T47D (cell line): ENCODE measurements around the gene ARID5A.

Experiments used
- DNase-seq, 2 experiments: peaks; one replicate each; pipeline versions ENCODE4 v3.0.0 to v3.0.0-alpha.2; 2011 to 2012; ENCODE audit warnings: low read depth in 1 of 2, low spot score in 1 of 2
- JUND ChIP-seq: IDR thresholded peaks from 2 replicates; pipeline ENCODE4 v1.6.1; 2012; ENCODE audit warnings: low read depth
- in situ Hi-C: cut with HindIII; loops from 2 replicates; pipeline ENCODE4 v1.10.0; 2016; ENCODE audit warnings: low sequenced_read_pairs, low pct_unique_long_range_greater_than_20kb

Gene ARID5A

DNA sequence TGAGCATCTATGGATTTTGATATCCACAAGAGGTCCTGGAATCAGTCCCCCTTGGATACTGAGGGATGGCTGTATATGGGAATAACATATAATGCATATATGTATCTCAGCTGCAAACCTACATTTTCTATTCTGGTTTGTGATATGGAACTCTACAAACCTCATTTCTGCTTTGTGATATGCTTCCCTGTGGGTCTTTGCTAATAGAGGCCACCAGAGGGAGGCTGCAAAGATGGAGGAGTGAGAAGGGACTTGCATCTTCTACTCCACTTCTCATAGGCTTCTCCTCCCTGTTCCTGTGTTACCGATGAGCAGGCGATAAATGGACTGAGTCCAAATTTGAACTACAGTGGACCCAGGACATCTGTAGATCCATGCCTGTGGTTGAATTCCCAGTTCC lies 37.8 kb downstream of the ARID5A start:
- TF ChIP-seq JUND, result no peak
- DNase-seq, result no peak
- in situ Hi-C loops, result no loop called here

DNA sequence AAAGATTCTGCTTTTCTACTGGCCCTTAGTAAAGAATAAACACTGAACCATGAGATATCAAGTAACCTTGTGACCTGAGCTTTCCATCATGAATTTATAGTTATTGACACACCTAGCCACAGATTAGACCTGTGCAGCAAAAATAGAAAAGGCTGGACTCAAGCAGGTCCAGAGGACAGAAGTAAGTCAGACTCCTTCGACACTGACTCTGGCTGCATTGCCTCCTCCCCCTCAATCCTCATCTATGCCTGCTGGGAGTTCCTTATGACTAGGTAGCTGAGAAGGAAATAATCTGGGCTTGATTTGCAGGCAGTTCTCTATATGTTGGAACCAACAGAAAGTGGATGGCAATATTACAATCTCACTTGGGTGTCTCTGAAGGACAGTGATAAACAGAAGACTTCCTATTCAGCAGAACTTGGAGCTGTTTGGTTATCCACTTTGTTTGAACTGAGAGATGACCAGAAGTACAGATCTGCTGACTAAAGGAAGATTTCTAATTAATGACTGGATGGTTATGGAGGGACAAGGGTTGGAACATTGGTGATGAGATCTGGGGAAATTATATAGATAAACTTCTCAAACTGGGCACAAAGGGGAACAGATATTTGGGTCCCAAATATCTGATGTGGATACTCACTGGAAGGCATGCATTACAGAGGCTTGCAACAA lies 39.4 kb downstream of the ARID5A start:
- no peak for TF ChIP-seq JUND
- no peak for DNase-seq
- in situ Hi-C loops, result no loop called here

DNA sequence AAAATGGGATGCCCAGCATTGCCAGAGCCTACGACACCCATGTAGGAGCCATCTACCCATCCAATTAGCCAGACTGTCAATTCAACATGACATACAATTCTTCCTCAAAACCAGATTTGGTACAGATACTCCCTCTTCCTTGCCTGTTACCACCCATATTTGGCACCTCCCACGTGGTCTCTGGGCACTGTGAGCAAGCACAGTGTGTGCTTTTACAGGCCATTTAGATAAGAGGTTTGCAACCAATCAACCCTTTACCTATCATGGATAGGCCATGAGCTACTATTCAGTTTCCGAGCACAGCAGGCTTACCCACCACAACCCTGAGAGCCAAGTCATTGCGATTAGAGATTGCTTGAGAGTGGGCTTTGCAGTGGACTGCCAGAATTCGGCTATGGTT lies 40.9 kb downstream of the ARID5A start:
- in situ Hi-C loops, result no loop called here
- no peak for TF ChIP-seq JUND
- DNase-seq, result no peak

DNA sequence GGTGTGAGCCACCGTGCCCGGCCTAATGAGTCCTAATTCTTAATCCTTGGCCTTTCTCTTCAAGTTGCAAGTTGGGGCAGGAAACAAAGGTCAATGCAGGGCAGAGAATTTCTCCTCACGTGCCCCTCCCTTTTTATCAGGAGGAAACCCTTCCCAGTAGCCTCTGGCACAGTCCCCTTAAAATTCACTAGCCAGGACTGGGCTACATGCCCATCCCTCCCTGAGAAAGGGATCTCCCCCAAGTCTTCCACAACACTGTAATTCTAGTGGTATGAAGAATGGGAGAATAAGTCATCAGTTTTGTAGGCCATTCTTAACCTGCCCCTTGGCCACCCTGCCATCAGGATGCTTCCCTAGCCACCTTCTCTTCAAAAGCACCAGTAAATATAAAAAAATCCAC lies 42.2 kb downstream of the ARID5A start:
- no peak for DNase-seq
- TF ChIP-seq JUND, result no peak
- in situ Hi-C loops, result no loop called here

DNA sequence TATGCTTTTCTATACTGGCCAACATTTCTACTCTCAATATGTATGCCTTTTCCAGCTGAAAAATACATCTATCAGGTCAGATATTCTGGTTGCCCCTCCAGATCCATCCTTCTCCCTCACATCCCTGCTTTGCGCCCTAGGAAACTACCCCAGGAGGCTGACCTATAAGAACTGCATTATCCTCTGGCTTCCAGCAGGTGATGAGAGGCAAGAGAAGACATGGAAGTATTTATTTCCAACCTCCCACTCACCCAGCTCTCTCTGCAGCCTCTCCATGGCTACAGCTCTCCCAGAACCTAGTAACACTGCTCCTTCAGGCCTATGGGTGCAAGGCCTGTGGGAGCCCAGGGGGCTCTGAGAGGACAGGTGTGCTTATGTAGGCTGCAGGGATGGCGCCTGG lies 42.9 kb downstream of the ARID5A start:
- DNase-seq, result no peak
- in situ Hi-C loops, result no loop called here
- TF ChIP-seq JUND, result no peak

DNA sequence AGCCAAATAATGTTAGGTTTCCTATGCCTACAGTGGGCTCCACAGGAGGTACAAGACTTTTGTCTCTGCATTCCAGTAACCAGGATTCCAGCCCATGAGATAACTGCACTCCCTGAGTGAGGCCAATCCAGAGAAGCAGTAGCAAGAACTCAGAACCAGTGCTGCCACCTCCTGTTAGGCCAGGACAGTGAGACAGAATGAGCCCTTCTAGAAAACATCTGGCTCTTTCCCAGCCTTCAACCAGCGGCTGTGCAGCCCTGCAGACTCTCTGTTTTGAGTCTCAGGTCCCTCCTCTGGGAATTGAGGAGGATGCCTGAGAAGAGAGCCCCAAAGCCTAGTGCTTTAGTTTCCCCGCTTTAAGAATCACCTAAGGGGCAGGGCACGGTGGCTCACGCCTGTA lies 44.2 kb downstream of the ARID5A start:
- DNase-seq, result peak in 1 of 2 experiments; percentile 12
- in situ Hi-C loops, result no loop called here
- TF ChIP-seq JUND, result no peak

DNA sequence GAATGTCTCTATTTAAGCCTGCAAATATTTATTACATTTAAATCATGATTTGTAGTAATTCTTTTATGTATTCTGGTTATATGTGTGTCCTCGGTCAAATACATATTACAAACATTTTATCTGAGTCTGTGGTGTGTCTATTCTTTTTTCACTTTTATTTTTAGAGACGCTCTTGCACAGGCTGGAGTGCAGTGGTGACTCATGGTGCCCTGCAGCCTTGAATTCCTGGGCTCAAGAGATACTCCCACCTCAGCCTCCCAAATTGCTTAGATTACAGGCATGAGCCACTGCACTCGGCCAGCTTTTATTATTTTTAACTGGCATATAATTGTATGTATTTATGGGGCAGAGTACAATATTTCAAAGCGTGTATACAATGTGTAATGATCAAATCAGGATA lies 47.5 kb downstream of the ARID5A start:
- in situ Hi-C loops, result no loop called here
- no peak for TF ChIP-seq JUND
- DNase-seq, result no peak

DNA sequence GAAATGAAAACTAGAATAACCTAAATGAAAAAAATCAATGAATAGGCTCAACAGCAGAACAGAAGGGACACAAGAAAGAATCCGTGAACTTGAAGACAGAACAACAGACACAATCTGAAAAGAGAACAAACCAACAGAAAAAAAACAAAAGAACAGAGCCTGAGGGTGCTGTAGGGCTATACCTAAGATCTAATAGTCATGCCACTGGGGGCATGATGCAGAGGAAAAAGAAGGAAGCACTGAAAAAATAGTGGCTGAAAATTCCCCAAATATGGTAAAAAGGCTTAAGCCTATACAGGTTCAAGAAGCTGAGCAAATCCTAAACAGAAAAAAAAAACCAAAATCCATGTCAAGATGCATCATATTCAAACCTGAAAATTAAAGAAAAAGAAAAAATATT lies 51.3 kb downstream of the ARID5A start:
- TF ChIP-seq JUND, result no peak
- in situ Hi-C loops, result no loop called here
- DNase-seq, result no peak

DNA sequence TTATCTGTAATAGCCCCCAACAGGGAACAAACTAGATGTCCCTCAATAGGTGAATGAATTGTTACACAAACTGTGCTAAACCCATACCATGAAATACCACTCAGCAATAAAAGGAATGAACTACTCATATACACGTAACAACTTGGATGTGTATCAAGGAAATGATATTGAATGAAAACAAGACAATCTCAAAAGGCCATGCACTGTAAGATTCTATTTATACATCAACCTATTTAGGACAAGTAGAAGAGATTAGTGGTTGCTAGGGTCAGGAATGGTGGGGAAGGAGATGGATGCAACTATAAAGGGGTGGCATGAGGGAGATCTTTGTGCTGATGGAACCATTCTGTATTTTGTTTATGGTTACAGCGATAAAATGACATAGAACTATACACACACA lies 54.5 kb downstream of the ARID5A start:
- in situ Hi-C loops, result no loop called here
- TF ChIP-seq JUND, result no peak
- no peak for DNase-seq

DNA sequence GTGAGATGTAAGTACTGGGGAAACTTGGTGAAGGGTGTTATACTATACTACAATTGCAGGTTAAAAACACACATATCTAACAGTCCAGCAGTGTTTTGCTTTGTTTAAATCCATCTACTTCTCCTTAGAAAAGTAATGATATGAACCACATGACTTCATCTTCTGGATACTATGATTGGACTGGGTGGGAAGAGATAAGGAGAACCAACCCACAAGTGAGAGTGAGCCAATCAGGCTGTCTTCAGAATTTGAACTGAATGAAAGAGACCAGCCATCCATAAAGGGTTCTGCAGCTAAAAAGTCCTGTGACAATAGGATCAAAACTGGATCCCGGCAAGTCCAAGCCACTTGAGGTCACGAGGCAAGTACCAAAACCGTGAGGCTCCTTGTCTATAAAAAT lies 54.9 kb downstream of the ARID5A start:
- TF ChIP-seq JUND, result no peak
- in situ Hi-C loops, result no loop called here
- DNase-seq, result no peak

DNA sequence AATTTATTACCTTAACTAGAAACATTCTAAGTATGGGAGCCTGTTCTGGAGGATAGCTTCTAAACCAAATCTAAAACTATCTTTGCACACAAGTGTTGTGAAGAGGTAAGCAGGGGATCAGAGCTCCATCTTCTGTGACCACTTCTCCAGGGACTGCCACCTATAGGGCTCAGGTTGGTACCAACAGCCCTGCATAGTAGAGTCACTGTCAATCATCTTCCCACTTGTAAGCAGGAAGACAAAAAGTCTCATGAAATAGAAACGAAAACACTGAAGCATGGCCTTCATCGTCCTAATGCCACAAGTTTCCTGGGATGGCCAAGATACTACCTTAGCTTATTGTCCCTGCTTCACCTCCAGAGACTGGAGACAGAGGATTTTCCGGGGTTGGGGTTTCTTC lies 57.7 kb downstream of the ARID5A start:
- TF ChIP-seq JUND, result no peak
- no peak for DNase-seq
- in situ Hi-C loops, result no loop called here

DNA sequence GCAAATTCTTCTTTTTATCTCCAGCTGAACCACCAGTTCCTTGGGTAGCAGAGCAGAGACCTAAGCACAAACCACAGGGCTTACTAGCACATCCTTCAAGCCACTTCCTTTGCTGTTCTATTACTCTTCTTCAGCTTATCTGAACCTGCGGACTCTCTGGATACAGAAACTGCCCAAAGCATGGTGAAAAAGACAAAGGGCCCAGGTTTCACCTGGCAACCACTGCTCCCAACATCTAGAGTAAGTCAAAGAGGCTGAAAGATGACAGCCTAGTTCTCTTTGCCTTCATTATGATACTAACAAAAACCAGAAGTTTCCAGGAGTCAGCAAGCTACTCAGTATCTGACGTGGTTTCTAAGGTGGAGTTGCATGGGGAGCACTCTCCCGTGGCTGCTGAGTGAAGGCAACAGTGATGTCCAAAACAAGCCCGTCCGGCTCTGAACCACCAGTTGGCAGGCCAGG lies 58.2 kb downstream of the ARID5A start:
- no peak for TF ChIP-seq JUND
- DNase-seq, result no peak
- in situ Hi-C loops, result no loop called here

DNA sequence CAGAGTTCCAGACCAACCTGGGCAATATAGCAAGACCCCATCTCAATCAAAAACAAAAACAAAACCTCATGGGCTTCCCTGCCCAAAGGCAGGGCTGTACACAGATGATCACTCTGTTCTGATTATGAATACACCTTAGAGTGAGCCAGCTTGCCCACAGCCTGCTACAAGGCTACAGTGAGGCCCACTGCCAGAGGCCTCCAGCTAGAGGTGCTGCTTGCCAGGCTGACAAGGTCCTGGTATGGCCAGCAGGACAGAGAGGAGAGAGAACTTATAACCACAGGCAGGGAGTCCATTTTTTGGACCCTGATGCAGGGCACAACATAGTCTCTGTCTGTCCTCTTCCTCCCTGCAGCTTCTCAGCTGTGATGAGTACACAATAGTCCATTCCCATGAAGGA lies 60.0 kb downstream of the ARID5A start:
- in situ Hi-C loops, result no loop called here
- DNase-seq, result no peak
- TF ChIP-seq JUND, result no peak

DNA sequence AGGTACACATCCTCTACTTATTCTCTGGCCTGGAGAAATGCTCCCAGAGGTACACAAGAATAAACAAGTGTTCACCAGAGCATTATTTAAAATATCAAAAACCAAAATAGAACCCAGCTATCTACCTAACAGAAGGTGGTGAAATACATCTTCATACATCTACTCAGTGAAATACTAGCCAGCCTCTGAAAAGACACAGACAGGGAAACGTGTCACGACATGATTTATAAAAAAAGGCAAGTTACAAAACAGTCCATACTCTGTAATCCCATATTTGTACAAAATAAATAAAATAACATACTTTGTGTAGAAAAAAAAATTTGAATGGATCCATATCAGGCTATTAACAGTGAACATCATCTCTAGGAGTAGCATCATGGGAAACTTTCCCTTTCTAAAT lies 63.4 kb downstream of the ARID5A start:
- in situ Hi-C loops, result no loop called here

More for the DNA sequence above, 63.4 kb downstream of the ARID5A start:
- TF ChIP-seq JUND, result no peak
- DNase-seq, result no peak
